K562 (cell line): ENCODE data around the gene VPS50. TPM values are rescaled to one million over a fixed set of nuclear protein-coding genes. Genes with fewer than 3 reads are reported as not detected.
A peak's percentile ranks its signal among the peaks of the same experiment; 100 is the strongest.

Experiments used
- CCAR2 ChIP-seq: fragments of 200-400 bp; formaldehyde crosslinking; IDR thresholded peaks from 2 replicates; pipeline ENCODE4 v1.6.1; 2017; ENCODE audit warnings: mild to moderate bottlenecking, low read depth, low read length
- COPS2 ChIP-seq: fragments of 450-650 bp; conservative IDR thresholded peaks from 2 replicates; pipeline ENCODE4 v1.6.1; 2016; ENCODE audit warnings: mild to moderate bottlenecking, moderate library complexity
- ELF1 ChIP-seq: fragments of 200-800 bp; sonication (Bioruptor generic); IDR thresholded peaks from 2 replicates; pipeline ENCODE4 v1.6.1; 2016; ENCODE audit warnings: missing genetic modification characterization, missing compliant biosample characterization
- ELF2 ChIP-seq: fragments of 250-450 bp; sonication (Bioruptor Pico); IDR thresholded peaks from 2 replicates; pipeline ENCODE4 v1.5.0; 2021; ENCODE audit warnings: mild to moderate bottlenecking
- ELK1 ChIP-seq: sonication (generic); formaldehyde crosslinking; IDR thresholded peaks from 2 replicates; pipeline ENCODE4 v1.8.1; 2022; ENCODE audit warnings: missing genetic modification reagents
- EP400 ChIP-seq: fragments of 450-650 bp; IDR thresholded peaks from 2 replicates; pipeline ENCODE4 v1.6.1; 2017; ENCODE audit warnings: antibody characterized with exemption, mild to moderate bottlenecking, moderate library complexity
- FOXJ2 ChIP-seq: fragments of 200-800 bp; sonication (Bioruptor generic); IDR thresholded peaks from 2 replicates; pipeline ENCODE4 v1.6.1; 2016; ENCODE audit warnings: missing genetic modification characterization, missing compliant biosample characterization
- GATAD2A ChIP-seq: fragments of 450-650 bp; IDR thresholded peaks from 2 replicates; pipeline ENCODE4 v1.6.1; 2017
- ILK ChIP-seq: fragments of 450-650 bp; IDR thresholded peaks from 2 replicates; pipeline ENCODE4 v1.6.1; 2016; ENCODE audit warnings: missing genetic modification characterization, low read depth, mild to moderate bottlenecking, missing compliant biosample characterization, moderate library complexity, borderline replicate concordance
- MEF2A ChIP-seq: IDR thresholded peaks from 2 replicates; pipeline ENCODE4 v1.6.1; 2011; ENCODE audit warnings: low read depth, mild to moderate bottlenecking, low read length, moderate library complexity; ENCODE audit not compliant: control insufficient read depth
- MLX ChIP-seq, 2 experiments: fragments of 450-650 bp in 1 of 2; sonication (generic) in 1 of 2; formaldehyde crosslinking; conservative IDR thresholded peaks; 2 replicates each; pipeline versions ENCODE4 v1.4.0 to v1.8.1; 2020 to 2022; ENCODE audit warnings: mild to moderate bottlenecking in 1 of 2, missing genetic modification reagents in 1 of 2
- NFIC ChIP-seq: fragments of 450-650 bp; IDR thresholded peaks from 2 replicates; pipeline ENCODE4 v1.6.1; 2017; ENCODE audit warnings: mild to moderate bottlenecking, inconsistent platforms
- RAD21 ChIP-seq, 2 experiments: fragments of 250-450 bp in 1 of 2; fragments of 450-650 bp in 1 of 2; sonication (Bioruptor Pico) in 1 of 2; formaldehyde crosslinking in 1 of 2; IDR thresholded peaks in 1 of 2; conservative IDR thresholded peaks in 1 of 2; 2 replicates each; pipeline versions ENCODE4 v1.4.0 to v1.8.0; 2020 to 2022; ENCODE audit warnings: mild to moderate bottlenecking in 2 of 2, moderate library complexity in 1 of 2
- THRB ChIP-seq: fragments of 450-650 bp; formaldehyde crosslinking; conservative IDR thresholded peaks from 2 replicates; pipeline ENCODE4 v1.4.0; 2022; ENCODE audit warnings: mild to moderate bottlenecking, missing genetic modification characterization
- TRIM28 ChIP-seq: fragments of 450-650 bp; IDR thresholded peaks from 2 replicates; pipeline ENCODE4 v1.6.1; 2017
- TSC22D4 ChIP-seq: fragments of 450-650 bp; IDR thresholded peaks from 2 replicates; pipeline ENCODE4 v1.6.1; 2016; ENCODE audit warnings: missing genetic modification characterization, missing biosample characterization, control low read depth
- YY1 ChIP-seq, 3 experiments: IDR thresholded peaks; 2 replicates each; pipeline ENCODE4 v1.6.1; 2011; ENCODE audit warnings: low read length in 2 of 3, mild to moderate bottlenecking in 2 of 3, moderate library complexity in 2 of 3, borderline replicate concordance in 1 of 3, control low read depth in 1 of 3, low read depth in 1 of 3; ENCODE audit not compliant: insufficient read depth in 3 of 3, insufficient replicate concordance in 2 of 3, control insufficient read depth in 1 of 3, insufficient read length in 1 of 3; ENCODE audit errors: extremely low read depth in 1 of 3
- ZNF311 ChIP-seq: fragments of 250-450 bp; sonication (Bioruptor Pico); IDR thresholded peaks from 2 replicates; pipeline ENCODE4 v1.4.0; 2020; ENCODE audit warnings: mild to moderate bottlenecking, moderate library complexity
- ZNF518B ChIP-seq: fragments of 250-450 bp; sonication (Bioruptor Pico); IDR thresholded peaks from 2 replicates; pipeline ENCODE4 v1.5.0; 2021; ENCODE audit warnings: mild to moderate bottlenecking, moderate library complexity
- ZNF699 ChIP-seq: fragments of 250-450 bp; sonication (Bioruptor Pico); IDR thresholded peaks from 2 replicates; pipeline ENCODE4 v1.8.0; 2021; ENCODE audit warnings: mild to moderate bottlenecking, moderate library complexity; ENCODE audit not compliant: insufficient replicate concordance
- ZSCAN29 ChIP-seq: fragments of 450-650 bp; IDR thresholded peaks from 2 replicates; pipeline ENCODE4 v1.6.1; 2017
- polyA plus RNA-seq, 8 experiments: library from polyadenylated mRNA; depleted of rRNA in 4 of 8; stranded (reverse) in 5 of 8; unstranded in 3 of 8; fragments of >200 nt; fragmentation: Nextera tagmentation in 2 of 8; fragmentation: Illumina TruSeq in 1 of 8; extraction: Ambion mirVana in 2 of 8; extraction: Trizol in 1 of 8; gene quantifications; 2 replicates each; pipeline versions ENCODE4 v1.2.1 to v1.2.3, GENCODE V29; 2011 to 2014; ENCODE audit warnings: inconsistent platforms in 1 of 8, missing spikeins in 1 of 8
- total RNA-seq, 7 experiments: library from RNA; depleted of rRNA in 6 of 7; stranded (reverse); fragments of >200 nt in 6 of 7; fragmentation: Illumina TruSeq in 2 of 7; extraction: Trizol in 2 of 7; gene quantifications; 2 replicates each; pipeline versions ENCODE4 v1.2.1 to v1.2.3, GENCODE V29; 2011 to 2021; ENCODE audit warnings: low replicate concordance in 1 of 7

The VPS50 gene
- total and polyA plus RNA-seq, 9 of the 15 experiments (the other 6 are each of a cell fraction or from before 2014, with no cell fraction given): 10.5 to 29.4 (median 15.8) TPM

GRCh38 chr7:93231799-93232672 lies at the start of gene VPS50 (continued):
- TF ChIP-seq ILK (tag) (no peak), MLX (CRISPR knock-in tag; conservative IDR thresholded peaks at IDR 0.05) (no peak), ZSCAN29 (no peak), ZNF699 (CRISPR knock-in tag) (no peak), ELF2 (no peak), ZNF311 (CRISPR knock-in tag) (no peak), THRB (CRISPR knock-in tag) (no peak), ELF1 (peak; percentile 81), ELK1 (CRISPR knock-in tag) (no peak), NFIC (no peak), MEF2A (no peak), GATAD2A (no peak), TSC22D4 (no peak), RAD21 (CRISPR knock-in tag; conservative IDR thresholded peaks at IDR 0.05 in 1 of 2, IDR thresholded peaks at IDR 0.05 in 1 of 2) (no peak; a peak in 1 of 4 replicates), YY1 (IDR thresholded peaks at IDR 0.05; ENCODE audit: borderline replicate concordance in 1 of 3, control insufficient read depth in 1 of 3, extremely low read depth in 1 of 3, insufficient read depth in 3 of 3, insufficient read length in 1 of 3, insufficient replicate concordance in 2 of 3, low read depth in 1 of 3, low read length in 2 of 3) (peak; percentile 76 to 99 (median 96)), ZNF518B (CRISPR knock-in tag) (no peak), FOXJ2 (tag) (peak; percentile 90), COPS2 (no peak), CCAR2 (no peak), TRIM28 (no peak; the same call in 1 of the 2 replicates), EP400 (peak; percentile 73)
